Stimulated activated naive CD8-positive, alpha-beta T cell treated with anti-CD3 and anti-CD28 coated beads, Interleukin-15, Interleukin-2, amounts not matched to agents 100 U/mL and 50 U/mL, for 24 hours (primary cell): Measurements from ENCODE around the gene ERCC6.

ENCODE experiments used
- ATAC-seq: fragments of 150-1000 bp; cut with Tn5 transposase; one replicate; pipeline ENCODE4 v1.10.0; 2021
- DNase-seq: peaks from one replicate; pipeline ENCODE4 v3.0.0; 2021

Gene ERCC6

GRCh38 chr10:49538381-49539319 is at the start of gene ERCC6:
TSS of gene ERCC6 (minus strand) at chr10:49539121.
- ATAC-seq (peak; percentile 96), DNase-seq (peak; percentile 96)

- ATAC-seq = no peak
- no peak for DNase-seq
Observed at GRCh38 chr10:49587981-49588380, 49.1 kb upstream of the ERCC6 start.

- DNase-seq = no peak
- ATAC-seq = no peak
Observed at GRCh38 chr10:49585387-49585786, 46.5 kb upstream of the ERCC6 start.

- no peak for DNase-seq
- ATAC-seq = no peak
Observed at GRCh38 chr10:49579621-49580020, 40.7 kb upstream of the ERCC6 start.

GRCh38 chr10:49578392-49578791 is 39.5 kb upstream of the ERCC6 start:
- ATAC-seq (no peak), DNase-seq (no peak)

- DNase-seq (no peak), ATAC-seq (no peak)
Observed at GRCh38 chr10:49577182-49577925, 38.4 kb upstream of the ERCC6 start.

- DNase-seq (no peak), ATAC-seq (no peak)
Observed at GRCh38 chr10:49575489-49576072, 36.7 kb upstream of the ERCC6 start.

GRCh38 chr10:49572594-49573114 is 33.7 kb upstream of the ERCC6 start:
- ATAC-seq (no peak), DNase-seq (no peak)

GRCh38 chr10:49571388-49571787 is 32.5 kb upstream of the ERCC6 start:
- ATAC-seq = no peak
- no peak for DNase-seq

- ATAC-seq (peak; percentile 24), DNase-seq (no peak)
Observed at GRCh38 chr10:49569031-49569631, 30.2 kb upstream of the ERCC6 start.

GRCh38 chr10:49568235-49568634 is 29.3 kb upstream of the ERCC6 start:
- DNase-seq (peak; percentile 6), ATAC-seq (peak; percentile 88)

- DNase-seq (no peak), ATAC-seq (no peak)
Observed at GRCh38 chr10:49567810-49568209, 28.9 kb upstream of the ERCC6 start.

- ATAC-seq (no peak), DNase-seq (no peak)
Observed at GRCh38 chr10:49564461-49565009, 25.6 kb upstream of the ERCC6 start.

- ATAC-seq (peak; percentile 48), DNase-seq (no peak)
Observed at GRCh38 chr10:49562893-49563292, 24.0 kb upstream of the ERCC6 start.

- DNase-seq (no peak), ATAC-seq (no peak)
Observed at GRCh38 chr10:49560526-49560925, 21.6 kb upstream of the ERCC6 start.

GRCh38 chr10:49559476-49559875 is 20.6 kb upstream of the ERCC6 start:
- DNase-seq (no peak), ATAC-seq (no peak)

- DNase-seq (no peak), ATAC-seq (no peak)
Observed at GRCh38 chr10:49558190-49558589, 19.3 kb upstream of the ERCC6 start.

GRCh38 chr10:49557681-49558080 is 18.8 kb upstream of the ERCC6 start:
- ATAC-seq = no peak

GRCh38 chr10:49556723-49557122 is 17.8 kb upstream of the ERCC6 start:
- DNase-seq (no peak), ATAC-seq (no peak)

More at GRCh38 chr10:49557681-49558080, 18.8 kb upstream of the ERCC6 start:
- DNase-seq = no peak

- no peak for DNase-seq
- ATAC-seq = no peak
Observed at GRCh38 chr10:49552277-49552676, 13.4 kb upstream of the ERCC6 start.

- DNase-seq = no peak
Observed at GRCh38 chr10:49550563-49550962, 11.6 kb upstream of the ERCC6 start.

More at GRCh38 chr10:49550563-49550962, 11.6 kb upstream of the ERCC6 start:
- no peak for ATAC-seq
